GM10266 (cell line): Measurements from ENCODE around the gene CYP4F11.

Experiments
- DNase-seq: peaks from one replicate; pipeline ENCODE4 v3.0.0; 2012; ENCODE audit errors: extremely low spot score
- CTCF ChIP-seq: IDR thresholded peaks from 2 replicates; pipeline ENCODE4 v1.5.1; 2012; ENCODE audit warnings: mild to moderate bottlenecking, low read depth; ENCODE audit not compliant: control insufficient read depth, insufficient read depth; ENCODE audit errors: missing control alignments

Gene CYP4F11

DNA sequence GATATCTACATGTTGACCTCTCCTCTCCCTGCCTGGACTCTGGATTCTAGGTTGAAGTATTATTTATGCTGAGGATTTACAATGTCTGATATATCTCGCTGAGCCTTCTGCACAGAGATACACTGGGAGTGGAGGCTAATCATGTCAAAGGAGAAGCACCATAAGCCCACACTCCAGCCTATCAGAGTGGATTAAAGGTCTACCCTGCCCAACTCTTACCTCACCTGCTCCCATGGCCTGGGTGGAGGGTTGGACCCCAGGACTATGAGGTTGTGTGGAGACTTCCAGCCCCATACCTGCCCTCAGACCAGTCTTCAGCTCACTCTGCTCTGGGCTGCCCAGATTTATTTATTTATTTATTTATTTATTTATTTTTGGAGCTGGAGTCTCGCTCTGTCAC lies 29.9 kb upstream of the CYP4F11 start:
- TF ChIP-seq CTCF, result no peak
- DNase-seq, result no peak

DNA sequence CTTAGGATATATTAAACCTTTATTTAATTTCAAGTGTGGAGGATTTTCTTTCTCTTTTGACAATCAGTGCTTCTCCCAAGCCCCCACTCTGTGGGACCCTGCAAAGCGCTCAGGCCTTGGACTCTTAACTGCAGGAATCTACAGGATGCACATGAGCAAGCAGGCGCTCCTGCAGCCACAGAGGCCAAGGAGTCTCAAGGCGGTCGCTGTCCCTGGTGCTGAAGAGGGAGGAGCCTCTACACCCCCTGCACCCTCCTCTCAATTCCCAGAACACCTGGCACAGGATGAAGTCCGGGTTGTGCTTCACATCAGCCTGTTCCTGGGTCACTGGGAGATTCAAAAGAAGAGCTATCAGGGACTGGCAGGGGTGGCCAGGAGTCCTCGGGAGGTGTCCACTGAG lies 28.0 kb upstream of the CYP4F11 start:
- TF ChIP-seq CTCF, result no peak
- no peak for DNase-seq

DNA sequence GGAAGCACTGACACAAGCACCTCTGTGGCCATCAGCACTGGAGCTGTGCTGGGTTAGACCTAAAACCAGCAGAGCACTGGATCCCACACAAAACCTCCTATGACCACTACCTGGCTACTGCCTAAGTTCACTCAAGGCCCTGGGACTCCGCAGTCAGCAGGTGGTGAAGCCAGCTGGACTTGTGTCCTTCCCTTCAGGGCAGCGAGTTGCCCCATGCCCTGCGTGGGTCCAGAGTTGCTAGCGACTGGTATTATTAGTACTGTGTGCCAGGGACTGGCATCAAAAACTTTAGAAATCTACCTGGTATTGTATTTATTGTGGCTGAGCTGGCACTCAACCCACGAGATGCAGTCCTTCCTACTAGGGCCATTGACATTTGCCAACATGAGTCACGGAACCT lies 20.5 kb upstream of the CYP4F11 start:
- DNase-seq, result no peak
- no peak for TF ChIP-seq CTCF

DNA sequence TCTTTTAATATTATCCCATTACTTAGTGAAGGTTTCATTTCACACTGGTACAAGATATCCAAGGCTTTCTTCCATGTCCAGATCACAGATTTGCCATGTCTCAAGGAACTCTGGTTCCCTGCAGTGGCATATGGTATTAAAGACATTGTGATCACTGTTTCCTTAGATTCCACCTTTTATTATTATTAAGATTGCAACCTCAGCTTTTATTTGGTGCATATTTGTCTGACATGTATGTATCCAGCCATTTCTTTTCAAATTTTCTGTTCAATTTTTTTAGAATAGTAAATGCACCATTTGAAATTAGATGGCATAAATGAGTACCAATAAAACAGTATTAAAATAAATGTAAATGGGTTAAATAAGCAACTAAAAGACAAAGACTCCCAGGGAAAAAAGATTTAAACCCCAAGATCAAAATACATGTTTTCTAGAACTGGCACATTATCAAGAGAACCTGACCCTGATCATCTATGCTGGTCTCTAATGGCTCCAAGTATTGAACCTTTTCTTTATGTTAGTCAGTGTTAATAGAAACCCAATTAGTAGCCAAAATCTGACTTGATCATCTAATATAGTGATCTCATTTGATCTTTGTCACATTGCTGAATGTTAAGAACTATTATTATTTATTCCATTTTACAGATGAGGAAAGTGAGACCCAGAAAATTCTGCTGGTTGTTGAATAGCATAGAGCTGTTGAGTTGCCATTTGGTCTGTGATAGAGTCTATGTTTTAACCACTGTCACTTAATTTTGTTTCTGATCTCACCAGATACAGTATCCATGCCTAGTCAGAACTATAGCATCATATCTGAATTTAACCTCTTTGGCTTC lies 14.1 kb upstream of the CYP4F11 start, which contains the start of gene OR10H4:
Gene OR10H4, plus strand, starts transcription at position 786 of the 836 bp plus-strand sequence. Its CDS starts 0 bp downstream, at position 786.
- no peak for DNase-seq
- TF ChIP-seq CTCF, result no peak

GRCh38 chr19:15945301-15945700 lies 11.0 kb upstream of the CYP4F11 start:
- TF ChIP-seq CTCF, result no peak
- no peak for DNase-seq

- DNase-seq, result no peak
- no peak for TF ChIP-seq CTCF
Observed at GRCh38 chr19:15944401-15944800, 10.1 kb upstream of the CYP4F11 start.

DNA sequence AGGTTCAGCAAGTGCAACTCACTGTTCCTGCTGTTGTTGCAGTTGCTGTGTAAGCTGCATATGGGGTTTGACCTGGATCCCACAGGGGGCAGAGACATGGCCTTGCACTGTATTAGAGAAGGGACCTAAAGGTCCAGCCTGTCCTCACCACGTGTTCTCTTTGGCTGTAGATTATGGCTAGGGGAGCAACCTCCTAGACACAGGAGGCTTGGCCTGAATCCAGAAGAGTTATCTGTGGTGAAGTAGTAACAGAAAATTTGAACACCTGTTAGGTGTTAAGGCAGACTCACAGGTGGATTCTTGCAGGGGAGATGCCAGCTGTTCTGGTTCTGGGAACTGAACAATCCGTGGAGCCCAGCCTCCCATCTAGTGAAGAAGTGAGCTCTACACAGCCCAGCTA lies 3.4 kb upstream of the CYP4F11 start:
- no peak for DNase-seq
- TF ChIP-seq CTCF, result no peak
